Gastrocnemius medialis (tissue), 4 donors: ENCODE measurements around the gene TSC22D2. TPM values are rescaled to one million over a fixed set of nuclear protein-coding genes. Genes with fewer than 3 reads are reported as not detected.

Experiments
- ATAC-seq, 2 donors: fragments of 150-250 bp; one replicate each; pipeline ENCODE4 v1.9.1; 2016
- DNase-seq, 2 donors: peaks; one replicate each; pipeline ENCODE4 v3.0.0-alpha.2; 2019
- H3K27ac ChIP-seq, 4 donors: fragments of 200-600 bp; sonication (generic); 1 replicate in 1 of 4; 2 replicates in 3 of 4; pipeline ENCODE4 v1.5.1; 2016 to 2018; ENCODE audit warnings: mild to moderate bottlenecking in 2 of 4, moderate library complexity in 1 of 4
- H3K27me3 ChIP-seq, 3 donors: fragments of 200-600 bp; sonication (generic) in 2 of 3; 1 replicate in 1 of 3; 2 replicates in 2 of 3; pipeline versions ENCODE4 v1.5.1 to v1.6.0; 2016 to 2019; ENCODE audit warnings: mild to moderate bottlenecking in 1 of 3, moderate library complexity in 1 of 3
- H3K36me3 ChIP-seq, 2 donors: fragments of 200-600 bp; sonication (generic) in 1 of 2; one replicate each; pipeline ENCODE4 v1.5.1; 2017 to 2018
- H3K4me1 ChIP-seq, 2 donors: fragments of 200-600 bp; sonication (generic) in 1 of 2; one replicate each; pipeline ENCODE4 v1.5.1; 2016 to 2017; ENCODE audit warnings: mild to moderate bottlenecking in 2 of 2
- H3K4me3 ChIP-seq, 4 donors: fragments of 200-600 bp; sonication (generic) in 3 of 4; 1 replicate in 1 of 4; 2 replicates in 3 of 4; pipeline ENCODE4 v1.5.1; 2016 to 2019; ENCODE audit warnings: mild to moderate bottlenecking in 2 of 4
- H3K9me3 ChIP-seq, 3 donors: fragments of 200-600 bp; sonication (generic) in 2 of 3; 1 replicate in 1 of 3; 2 replicates in 2 of 3; pipeline ENCODE4 v1.5.1; 2016 to 2019
- POLR2A ChIP-seq, 2 donors: fragments of 450-650 bp; IDR thresholded peaks; one replicate each; pipeline ENCODE4 v1.6.1; 2017; ENCODE audit warnings: antibody characterized with exemption in 2 of 2, mild to moderate bottlenecking in 2 of 2, moderate library complexity in 2 of 2
- in situ Hi-C, 4 donors: fragments of 200-750 bp; cut with MboI; loops; one replicate each; pipeline versions ENCODE4 v1.15.0 to v1.8.0; 2017; ENCODE audit warnings: low sequenced_read_pairs in 4 of 4
- intact Hi-C: fragments of 100-400 bp; cut with DNase I; formaldehyde crosslinking; loops from one replicate; pipeline ENCODE4 v1.15.1; 2023; ENCODE audit warnings: low total_unique reads
- total RNA-seq, 4 donors: library from RNA; depleted of rRNA; stranded (reverse); fragments of >200 nt; gene quantifications; one replicate each; pipeline versions ENCODE4 v1.1.0 to v1.2.3, GENCODE V29; 2016
- TF ChIP-seq, protein P1 (sequence below), 5 experiments: fragments of 450-650 bp in 3 of 5; fragments of 200-600 bp in 2 of 5; sonication (generic) in 2 of 5; IDR thresholded peaks in 4 of 5; conservative IDR thresholded peaks in 1 of 5; 1 replicate in 4 of 5; 2 replicates in 1 of 5; pipeline ENCODE4 v1.5.1; 2016 to 2019; ENCODE audit warnings: antibody characterized with exemption in 5 of 5, mild to moderate bottlenecking in 3 of 5, moderate library complexity in 3 of 5

TSC22D2 gene
- total RNA-seq, 4 donors from 2014 or later, result 12.9 to 16.1 (median 14.0) TPM

- H3K4me1 ChIP-seq, result peaks cover 22 to 33% of the 10 kb centered on the region in 2 donors
Measured at GRCh38 chr3:150409125-150409511, 1.0 kb downstream of the TSC22D2 start.

GRCh38 chr3:150409512-150410310 is 1.6 kb downstream of the TSC22D2 start:
- peak overlapping the region; percentile 99 to 100 (median 99) for H3K27ac ChIP-seq
- no peaks in the 10 kb centered on the region for H3K36me3 ChIP-seq
- peak; percentile 52 to 59 for TF ChIP-seq POLR2A (IDR thresholded peaks at IDR 0.05)
- TF ChIP-seq, protein P1, sequence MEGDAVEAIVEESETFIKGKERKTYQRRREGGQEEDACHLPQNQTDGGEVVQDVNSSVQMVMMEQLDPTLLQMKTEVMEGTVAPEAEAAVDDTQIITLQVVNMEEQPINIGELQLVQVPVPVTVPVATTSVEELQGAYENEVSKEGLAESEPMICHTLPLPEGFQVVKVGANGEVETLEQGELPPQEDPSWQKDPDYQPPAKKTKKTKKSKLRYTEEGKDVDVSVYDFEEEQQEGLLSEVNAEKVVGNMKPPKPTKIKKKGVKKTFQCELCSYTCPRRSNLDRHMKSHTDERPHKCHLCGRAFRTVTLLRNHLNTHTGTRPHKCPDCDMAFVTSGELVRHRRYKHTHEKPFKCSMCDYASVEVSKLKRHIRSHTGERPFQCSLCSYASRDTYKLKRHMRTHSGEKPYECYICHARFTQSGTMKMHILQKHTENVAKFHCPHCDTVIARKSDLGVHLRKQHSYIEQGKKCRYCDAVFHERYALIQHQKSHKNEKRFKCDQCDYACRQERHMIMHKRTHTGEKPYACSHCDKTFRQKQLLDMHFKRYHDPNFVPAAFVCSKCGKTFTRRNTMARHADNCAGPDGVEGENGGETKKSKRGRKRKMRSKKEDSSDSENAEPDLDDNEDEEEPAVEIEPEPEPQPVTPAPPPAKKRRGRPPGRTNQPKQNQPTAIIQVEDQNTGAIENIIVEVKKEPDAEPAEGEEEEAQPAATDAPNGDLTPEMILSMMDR (IDR thresholded peaks at IDR 0.05 in 4 of 5, conservative IDR thresholded peaks at IDR 0.05 in 1 of 5), result peak; percentile 4 to 69 (median 62)
- DNase-seq (peak; percentile 60 to 74), ATAC-seq (peak; percentile 34 to 35)
- peak overlapping the region; percentile 78 to 92 (median 85) for H3K4me3 ChIP-seq
- peaks cover 28 to 39% of the 10 kb centered on the region in 2 donors for H3K4me1 ChIP-seq
- no peaks in the 10 kb centered on the region for H3K9me3 ChIP-seq
- intact Hi-C loops (loop anchor here (1.0 to 10.0 kb wide), 11 partner anchors 38 to 1395 kb away; partner anchors contain the start of genes PFN2, RNF13, SELENOT and SIAH2), in situ Hi-C loops (loop anchor here in 3 of 4 donors (10.0 kb wide), 1 partner anchor 85 kb away; no protein-coding TSS in a partner anchor)
- no peaks in the 10 kb centered on the region for H3K27me3 ChIP-seq

More at GRCh38 chr3:150409125-150409511, 1.0 kb downstream of the TSC22D2 start:
- in situ Hi-C loops, result no loop called here
- DNase-seq, result peak; percentile 19 to 49
- H3K36me3 ChIP-seq, result no peaks in the 10 kb centered on the region
- peak overlapping the region; percentile 78 to 92 (median 85) for H3K4me3 ChIP-seq
- H3K27ac ChIP-seq, result peak overlapping the region; percentile 99 to 100 (median 99)
- no peaks in the 10 kb centered on the region for H3K27me3 ChIP-seq
- no peaks in the 10 kb centered on the region for H3K9me3 ChIP-seq
- intact Hi-C loops, result loop anchor here (1.0 to 10.0 kb wide), 7 partner anchors 62 to 1394 kb away; partner anchors contain the start of genes PFN2, SIAH2 and WWTR1
- TF ChIP-seq, protein P1 (IDR thresholded peaks at IDR 0.05 in 4 of 5, conservative IDR thresholded peaks at IDR 0.05 in 1 of 5), result no peak
- peak; percentile 10 to 11 for ATAC-seq

DNA sequence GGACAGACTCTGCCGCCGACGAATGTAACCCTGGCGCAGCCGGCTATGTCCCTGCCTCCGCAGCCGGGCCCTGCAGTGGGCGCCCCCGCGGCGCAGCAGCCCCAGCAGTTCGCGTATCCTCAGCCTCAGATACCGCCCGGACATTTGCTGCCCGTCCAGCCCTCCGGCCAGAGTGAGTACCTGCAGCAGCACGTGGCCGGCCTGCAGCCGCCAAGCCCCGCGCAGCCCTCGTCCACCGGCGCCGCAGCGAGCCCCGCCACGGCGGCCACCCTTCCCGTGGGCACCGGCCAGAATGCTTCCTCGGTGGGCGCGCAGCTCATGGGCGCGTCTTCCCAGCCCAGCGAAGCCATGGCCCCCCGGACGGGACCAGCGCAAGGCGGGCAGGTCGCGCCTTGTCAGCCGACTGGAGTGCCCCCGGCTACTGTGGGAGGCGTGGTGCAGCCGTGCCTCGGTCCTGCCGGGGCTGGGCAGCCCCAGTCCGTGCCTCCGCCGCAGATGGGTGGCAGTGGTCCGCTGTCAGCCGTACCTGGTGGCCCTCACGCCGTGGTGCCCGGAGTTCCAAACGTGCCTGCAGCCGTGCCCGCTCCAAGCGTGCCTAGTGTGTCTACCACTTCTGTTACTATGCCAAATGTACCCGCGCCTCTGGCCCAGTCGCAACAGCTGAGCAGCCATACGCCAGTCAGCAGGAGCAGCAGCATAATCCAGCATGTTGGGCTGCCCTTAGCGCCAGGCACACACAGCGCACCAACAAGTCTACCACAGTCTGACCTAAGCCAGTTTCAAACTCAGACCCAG is 2.4 kb downstream of the TSC22D2 start:
- intact Hi-C loops (loop anchor here (2.0 to 5.0 kb wide), 4 partner anchors 37 to 598 kb away; partner anchors contain the start of genes RNF13 and SELENOT), in situ Hi-C loops (loop anchor here in 3 of 4 donors (10.0 kb wide), 1 partner anchor 84 kb away; no protein-coding TSS in a partner anchor)
- TF ChIP-seq, protein P1 (IDR thresholded peaks at IDR 0.05 in 4 of 5, conservative IDR thresholded peaks at IDR 0.05 in 1 of 5), result no peak
- TF ChIP-seq POLR2A (IDR thresholded peaks at IDR 0.05), result peak; percentile 26 to 33
- no peaks in the 10 kb centered on the region for H3K9me3 ChIP-seq
- peak overlapping the region; percentile 78 to 92 (median 85) for H3K4me3 ChIP-seq
- peaks cover 36 to 46% of the 10 kb centered on the region in 2 donors for H3K4me1 ChIP-seq
- DNase-seq (peak; percentile 54 to 58), ATAC-seq (peak; percentile 4 to 11)
- H3K36me3 ChIP-seq, result no peaks in the 10 kb centered on the region
- H3K27me3 ChIP-seq, result no peaks in the 10 kb centered on the region
- peak overlapping the region; percentile 99 to 100 (median 99) for H3K27ac ChIP-seq

GRCh38 chr3:150411106-150411460 is 3.0 kb downstream of the TSC22D2 start:
- DNase-seq, result no peak
- intact Hi-C loops (loop anchor here (2.0 to 5.0 kb wide), 4 partner anchors 36 to 599 kb away; partner anchors contain the start of genes RNF13 and SELENOT), in situ Hi-C loops (loop anchor here in 3 of 4 donors (10.0 kb wide), 1 partner anchor 84 kb away; no protein-coding TSS in a partner anchor)
- no peaks in the 10 kb centered on the region for H3K36me3 ChIP-seq
- ATAC-seq, result no peak
- H3K4me3 ChIP-seq, result peak overlapping the region; percentile 78 to 92 (median 85)
- H3K27me3 ChIP-seq, result no peaks in the 10 kb centered on the region
- no peak for TF ChIP-seq POLR2A (IDR thresholded peaks at IDR 0.05)
- TF ChIP-seq, protein P1 (IDR thresholded peaks at IDR 0.05 in 4 of 5, conservative IDR thresholded peaks at IDR 0.05 in 1 of 5), result no peak
- H3K4me1 ChIP-seq, result peaks cover 42 to 52% of the 10 kb centered on the region in 2 donors
- H3K9me3 ChIP-seq, result no peaks in the 10 kb centered on the region
- H3K27ac ChIP-seq, result peak overlapping the region; percentile 99 to 100 (median 99)
